Middle frontal gyrus (tissue), 1 donor: ENCODE data around the gene NMT1.

Experiments
- DNase-seq: peaks from one replicate; pipeline ENCODE4 v3.0.0-alpha.2; 2015; ENCODE audit warnings: low spot score; ENCODE audit errors: extremely low spot score

Gene NMT1

DNA sequence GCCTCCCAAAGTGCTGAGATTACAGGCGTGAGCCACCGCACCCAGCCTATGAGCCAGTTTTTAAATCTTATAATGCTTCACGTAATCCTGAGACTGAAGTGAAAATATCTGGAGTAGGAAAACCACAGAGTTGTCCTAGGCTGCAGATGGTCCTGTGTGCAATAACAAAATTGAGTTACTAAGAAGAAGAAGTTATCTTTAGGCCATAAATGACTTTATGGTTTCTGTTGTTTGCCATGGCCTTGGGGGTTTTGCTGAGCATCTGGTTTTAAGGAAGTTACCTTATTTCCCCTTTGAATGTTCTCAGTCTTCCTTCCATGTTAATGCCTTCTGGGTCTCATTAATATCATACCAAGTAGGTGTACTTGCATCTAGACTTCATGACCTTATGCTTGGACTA, 16.5 kb downstream of the NMT1 start:
- DNase-seq, result no peak

DNA sequence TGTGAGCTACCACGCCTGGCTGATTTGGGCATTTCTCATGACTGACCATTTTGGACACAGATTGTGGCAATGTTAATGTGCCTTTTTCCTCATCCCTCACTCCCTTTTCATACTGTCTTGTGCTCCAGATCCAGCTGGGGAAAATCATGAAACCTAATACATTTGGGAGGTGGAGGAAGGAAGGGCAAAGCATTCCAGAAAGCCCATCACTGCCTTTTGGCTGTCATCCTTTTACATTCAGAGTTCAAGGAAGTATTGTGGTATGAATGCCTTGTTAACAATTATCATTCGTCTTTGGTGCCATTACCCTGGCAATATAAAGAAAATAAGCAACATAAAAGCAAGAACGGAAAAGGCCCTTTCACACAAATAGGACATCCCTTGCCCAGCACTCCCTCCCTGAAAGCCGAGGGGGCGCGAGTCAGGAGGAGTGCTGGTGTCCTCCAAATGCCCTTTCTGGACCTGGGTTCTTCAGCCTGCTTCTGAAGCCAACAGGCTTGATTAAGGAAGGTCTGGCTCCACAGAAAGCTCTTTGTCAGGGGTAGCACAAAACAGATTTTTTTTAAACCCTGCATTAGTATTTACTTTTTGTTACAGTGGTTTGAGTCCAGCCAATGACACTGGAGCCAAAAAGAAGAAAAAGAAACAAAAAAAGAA, 20.1 kb downstream of the NMT1 start:
- no peak for DNase-seq

DNA sequence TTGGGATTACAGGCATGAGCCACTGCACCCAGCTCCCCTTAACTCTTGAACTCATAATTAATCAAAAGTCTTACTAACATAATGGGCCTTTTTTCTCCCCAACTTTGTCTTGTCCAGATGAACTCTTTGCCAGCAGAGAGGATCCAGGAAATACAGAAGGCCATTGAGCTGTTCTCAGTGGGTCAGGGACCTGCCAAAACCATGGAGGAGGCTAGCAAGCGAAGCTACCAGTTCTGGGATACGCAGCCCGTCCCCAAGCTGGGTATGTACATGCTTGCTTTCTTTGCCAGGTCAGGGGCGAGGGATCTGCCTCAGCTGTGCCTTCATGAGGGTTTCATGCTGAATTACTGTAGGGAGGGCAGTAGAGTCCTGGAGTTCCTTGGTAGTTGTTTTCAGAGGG, 25.3 kb downstream of the NMT1 start:
- DNase-seq, result no peak

DNA sequence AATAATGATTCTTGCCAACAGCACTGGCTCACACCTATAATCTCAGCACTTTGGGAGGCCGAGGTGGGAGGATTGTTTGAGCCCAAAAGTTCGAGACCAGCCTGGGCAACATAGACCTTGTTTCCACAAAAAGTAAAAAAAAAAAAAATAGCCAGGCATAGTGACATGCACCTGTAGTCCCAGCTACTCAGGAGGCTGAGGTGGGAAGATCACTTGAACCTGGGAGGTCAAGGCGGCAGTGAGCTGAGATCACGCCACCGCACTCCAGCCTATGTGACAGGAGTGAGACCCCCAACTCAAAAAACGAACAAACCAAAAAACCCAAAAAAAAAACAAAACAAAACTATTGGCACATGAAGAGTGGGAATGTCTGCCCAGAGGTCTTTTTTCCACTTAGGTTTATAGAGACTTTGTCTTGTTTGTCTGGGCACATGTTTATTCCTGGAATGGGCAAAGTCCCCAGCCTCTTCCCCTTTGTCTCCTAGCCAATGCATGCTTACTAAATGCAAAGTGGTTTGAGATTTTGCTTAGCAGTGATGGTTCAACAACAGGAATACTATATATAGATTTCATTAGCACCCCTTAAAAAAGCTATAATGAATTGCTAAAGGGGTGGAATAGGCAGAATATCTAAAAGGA, 25.9 kb downstream of the NMT1 start:
- no peak for DNase-seq

DNA sequence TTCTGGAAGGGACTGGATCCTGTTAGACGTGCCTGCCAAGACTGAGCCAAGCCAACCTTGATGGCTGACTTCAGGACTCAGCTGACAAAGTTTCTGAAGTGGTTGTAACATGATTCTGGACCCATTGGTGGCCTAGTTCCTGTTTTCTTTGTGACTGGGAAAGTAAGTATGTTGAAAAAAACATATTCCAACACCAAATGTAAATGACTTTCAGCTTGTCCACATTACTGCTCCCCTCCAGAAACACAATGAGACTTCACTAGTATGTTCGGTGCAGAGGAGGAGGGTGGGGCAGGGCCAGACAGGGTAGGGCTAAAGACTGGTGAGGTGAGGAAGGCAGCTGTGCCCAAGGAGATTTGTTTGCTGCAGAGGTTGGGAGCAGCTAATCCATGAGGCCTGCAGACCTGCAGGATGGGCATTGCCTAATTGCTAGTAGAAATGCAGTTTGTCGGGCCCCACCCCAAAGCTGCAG, 26.4 kb downstream of the NMT1 start:
- DNase-seq, result no peak

DNA sequence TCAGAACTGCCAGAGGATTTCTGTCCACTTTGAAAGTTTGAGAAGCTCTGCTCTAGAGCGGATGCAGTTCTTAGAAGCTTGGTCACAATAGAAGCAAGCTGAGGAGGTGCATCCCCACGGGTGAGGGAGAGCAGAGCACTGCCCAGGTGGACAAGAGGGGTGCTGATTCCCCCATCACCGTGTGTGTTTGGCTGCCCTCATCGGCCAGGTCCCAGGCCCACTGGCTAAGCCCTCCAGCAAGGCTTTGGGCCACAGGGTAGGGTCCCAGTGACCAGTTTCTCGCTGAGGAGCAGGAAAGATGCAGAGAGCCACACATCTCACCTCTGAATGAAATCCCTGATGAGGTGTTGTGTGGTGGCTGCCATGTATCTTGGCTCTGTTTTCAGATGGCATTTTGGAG, 26.9 kb downstream of the NMT1 start:
- no peak for DNase-seq

DNA sequence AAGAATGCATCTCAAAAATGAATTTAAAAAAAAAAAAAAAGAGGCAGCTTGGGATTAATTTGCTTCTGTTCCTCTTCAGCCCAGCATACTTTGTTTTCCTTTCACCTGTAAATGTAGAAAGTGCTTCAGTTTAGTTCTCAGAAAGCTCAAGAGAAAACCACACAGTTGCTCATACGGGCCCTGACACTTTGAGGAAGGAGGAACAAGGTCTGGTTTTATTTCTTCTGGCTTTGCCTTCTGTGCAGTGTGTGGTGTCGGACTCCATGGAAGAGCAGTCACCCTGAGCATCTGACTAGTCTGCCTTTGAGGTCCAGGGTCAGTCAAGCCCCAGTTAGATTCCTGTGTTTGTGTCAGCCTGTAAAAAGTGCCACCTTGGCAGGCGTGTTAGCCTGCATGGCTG, 27.6 kb downstream of the NMT1 start:
- DNase-seq, result no peak

DNA sequence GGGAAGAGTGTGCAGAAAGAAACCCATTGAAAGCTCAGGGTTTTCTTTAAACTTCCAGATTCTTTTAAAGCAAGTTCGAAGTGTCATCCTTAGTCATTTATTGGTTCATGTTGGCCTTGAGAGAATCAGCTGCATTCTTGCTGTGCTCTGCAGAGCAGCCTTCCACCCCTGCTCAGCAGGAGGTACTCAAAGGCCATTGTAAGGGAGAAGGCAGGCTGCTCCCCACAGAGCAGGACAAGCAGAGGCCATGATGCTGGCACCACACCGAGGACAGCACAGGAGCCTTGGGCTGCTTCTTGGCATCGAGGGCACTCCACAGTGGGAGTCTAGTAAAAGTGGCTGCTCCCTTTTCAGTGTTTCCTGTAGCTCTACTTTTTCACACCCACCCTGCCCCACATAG, 29.6 kb downstream of the NMT1 start:
- DNase-seq, result no peak

DNA sequence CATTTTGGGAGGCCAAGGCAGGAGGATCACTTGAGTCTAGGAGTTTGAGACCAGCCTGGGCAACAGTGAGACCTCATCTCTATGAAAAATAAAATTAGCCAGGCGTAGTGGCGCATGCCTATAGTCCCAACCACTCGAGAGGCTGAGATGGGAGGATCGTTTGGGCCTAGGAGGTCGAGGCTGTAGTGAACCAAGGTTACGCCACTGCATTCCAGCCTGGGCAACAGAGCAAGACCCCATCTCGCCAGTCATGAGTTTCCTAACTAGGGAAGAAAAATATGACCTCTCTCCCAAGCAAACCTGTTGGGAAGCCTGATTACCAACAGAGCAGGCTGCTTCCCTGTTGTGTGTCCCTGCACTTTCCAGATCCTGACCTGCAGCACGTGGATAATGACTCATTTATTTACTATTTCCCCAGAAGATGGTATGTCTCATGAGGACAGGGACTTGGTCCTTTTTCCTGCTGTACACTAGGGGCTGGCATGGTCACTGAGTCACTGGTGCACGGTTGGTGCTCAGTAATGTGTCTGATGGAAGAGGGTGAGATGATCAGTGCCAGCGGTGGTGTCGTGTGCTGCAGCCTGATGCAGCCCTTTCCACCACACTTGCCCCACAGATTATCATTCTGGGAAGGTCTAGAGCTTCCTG, 30.8 kb downstream of the NMT1 start:
- DNase-seq, result no peak

DNA sequence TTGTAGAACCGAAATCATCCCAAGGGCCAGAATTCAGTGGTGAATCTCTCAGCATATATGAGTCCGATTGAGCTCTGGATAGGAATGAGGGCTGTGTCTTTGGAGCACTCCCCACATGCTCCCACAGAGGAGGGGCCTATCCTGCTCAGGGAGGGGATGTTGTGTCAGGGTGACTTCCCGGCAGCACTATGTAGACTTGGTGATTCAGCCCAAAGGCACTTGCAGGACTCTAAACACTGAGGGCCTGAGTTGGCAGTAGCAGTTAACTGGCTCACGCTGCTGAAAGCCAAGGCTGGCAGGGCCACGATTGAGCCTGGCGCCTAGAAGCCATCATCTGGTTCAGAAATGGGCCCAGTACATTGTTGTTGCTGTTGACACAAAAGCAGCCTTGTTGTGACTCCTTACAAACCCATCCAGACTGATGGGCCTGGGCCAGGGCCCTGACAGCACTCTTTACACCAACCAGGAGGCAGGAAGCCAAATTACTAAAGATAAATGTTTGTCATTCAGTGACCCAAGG, 31.9 kb downstream of the NMT1 start:
- DNase-seq, result peak; percentile 83

DNA sequence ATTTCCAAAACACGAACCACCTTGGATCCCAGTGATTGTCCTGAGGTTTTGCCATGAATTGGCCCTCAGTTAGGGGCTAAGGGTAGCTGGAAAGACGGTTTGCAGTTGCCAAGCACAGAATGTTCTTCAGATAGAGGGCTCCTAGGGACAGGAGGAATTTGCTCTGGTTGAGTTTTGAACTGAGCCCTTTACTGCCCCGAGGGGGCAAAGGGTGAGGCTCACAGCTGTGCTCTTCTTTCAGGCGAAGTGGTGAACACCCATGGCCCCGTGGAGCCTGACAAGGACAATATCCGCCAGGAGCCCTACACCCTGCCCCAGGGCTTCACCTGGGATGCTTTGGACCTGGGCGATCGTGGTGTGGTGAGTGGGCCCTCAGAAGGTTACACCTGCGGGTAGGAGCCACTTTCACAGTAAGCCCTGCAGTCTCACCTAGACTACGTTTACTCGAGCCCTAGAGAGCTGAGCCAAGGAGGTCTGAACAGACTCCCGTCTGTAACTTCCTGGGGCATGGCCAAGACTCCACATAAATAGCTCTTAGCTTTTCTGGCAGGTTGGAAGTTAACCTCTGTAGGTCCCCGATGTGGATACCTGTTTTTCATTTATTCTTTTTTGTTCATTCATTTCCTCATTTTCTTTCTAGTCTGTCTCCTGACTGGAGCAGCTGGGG, 32.5 kb downstream of the NMT1 start:
- no peak for DNase-seq

DNA sequence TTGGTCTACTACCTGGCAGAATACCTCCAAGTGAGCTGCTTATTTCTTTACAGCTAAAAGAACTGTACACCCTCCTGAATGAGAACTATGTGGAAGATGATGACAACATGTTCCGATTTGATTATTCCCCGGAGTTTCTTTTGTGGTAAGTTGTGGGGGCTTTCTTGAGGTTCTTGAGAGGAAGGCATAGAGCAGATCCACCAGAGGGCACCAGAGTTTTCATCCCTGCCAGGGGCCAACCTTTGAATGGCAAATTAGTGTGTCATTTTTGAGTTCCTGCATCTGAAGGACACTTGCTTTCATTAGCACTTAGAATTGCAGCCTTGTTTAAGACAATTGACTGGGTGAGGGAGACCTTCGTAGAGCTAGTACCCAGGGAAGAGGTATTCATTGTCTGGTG, 35.0 kb downstream of the NMT1 start:
- DNase-seq, result no peak

DNA sequence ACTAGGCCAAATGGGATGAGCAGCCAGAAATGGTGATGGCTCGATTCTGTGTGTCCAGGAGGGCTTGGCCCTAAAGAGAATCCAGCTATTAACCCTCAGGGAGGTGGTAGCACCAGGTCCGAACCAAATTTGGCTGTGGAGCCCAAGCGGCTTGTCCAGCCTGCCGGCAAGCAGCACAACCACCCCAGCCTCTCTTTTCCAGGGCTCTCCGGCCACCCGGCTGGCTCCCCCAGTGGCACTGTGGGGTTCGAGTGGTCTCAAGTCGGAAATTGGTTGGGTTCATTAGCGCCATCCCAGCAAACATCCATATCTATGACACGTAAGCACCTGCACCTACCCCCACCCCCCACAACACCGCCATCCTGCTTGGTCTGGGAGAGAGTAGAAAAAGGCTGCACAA, 35.8 kb downstream of the NMT1 start:
- no peak for DNase-seq

DNA sequence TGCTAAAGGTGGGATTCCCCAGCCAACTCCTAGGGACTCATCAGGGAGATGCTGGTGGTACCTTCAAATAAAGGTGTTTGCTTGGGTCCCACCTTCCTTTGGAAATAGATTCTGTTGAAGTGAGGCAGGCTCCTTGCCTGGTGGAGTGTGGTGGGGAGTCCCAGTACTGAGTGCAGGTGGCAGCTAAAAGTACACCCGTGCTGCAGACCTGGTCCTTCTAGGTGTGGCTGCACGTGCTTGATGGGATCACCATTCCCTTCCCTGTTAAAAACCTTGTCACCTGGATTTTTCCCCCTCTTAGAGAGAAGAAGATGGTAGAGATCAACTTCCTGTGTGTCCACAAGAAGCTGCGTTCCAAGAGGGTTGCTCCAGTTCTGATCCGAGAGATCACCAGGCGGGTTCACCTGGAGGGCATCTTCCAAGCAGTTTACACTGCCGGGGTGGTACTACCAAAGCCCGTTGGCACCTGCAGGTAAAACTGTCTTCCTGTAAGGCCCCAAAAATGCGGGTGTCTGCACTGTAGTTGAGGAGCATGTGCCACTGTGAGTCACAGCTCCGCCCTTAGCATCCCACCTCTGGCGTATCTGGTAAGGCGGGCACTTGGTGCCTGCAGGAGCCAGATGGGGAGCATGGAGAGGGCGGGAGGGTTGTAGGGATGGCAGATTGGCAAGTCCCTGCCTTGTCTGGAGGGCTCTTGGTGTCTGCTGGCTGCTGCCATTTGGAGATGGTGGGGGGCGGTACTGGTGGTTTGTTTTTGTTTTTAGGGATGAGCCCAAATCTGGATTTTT, 37.2 kb downstream of the NMT1 start:
- no peak for DNase-seq

DNA sequence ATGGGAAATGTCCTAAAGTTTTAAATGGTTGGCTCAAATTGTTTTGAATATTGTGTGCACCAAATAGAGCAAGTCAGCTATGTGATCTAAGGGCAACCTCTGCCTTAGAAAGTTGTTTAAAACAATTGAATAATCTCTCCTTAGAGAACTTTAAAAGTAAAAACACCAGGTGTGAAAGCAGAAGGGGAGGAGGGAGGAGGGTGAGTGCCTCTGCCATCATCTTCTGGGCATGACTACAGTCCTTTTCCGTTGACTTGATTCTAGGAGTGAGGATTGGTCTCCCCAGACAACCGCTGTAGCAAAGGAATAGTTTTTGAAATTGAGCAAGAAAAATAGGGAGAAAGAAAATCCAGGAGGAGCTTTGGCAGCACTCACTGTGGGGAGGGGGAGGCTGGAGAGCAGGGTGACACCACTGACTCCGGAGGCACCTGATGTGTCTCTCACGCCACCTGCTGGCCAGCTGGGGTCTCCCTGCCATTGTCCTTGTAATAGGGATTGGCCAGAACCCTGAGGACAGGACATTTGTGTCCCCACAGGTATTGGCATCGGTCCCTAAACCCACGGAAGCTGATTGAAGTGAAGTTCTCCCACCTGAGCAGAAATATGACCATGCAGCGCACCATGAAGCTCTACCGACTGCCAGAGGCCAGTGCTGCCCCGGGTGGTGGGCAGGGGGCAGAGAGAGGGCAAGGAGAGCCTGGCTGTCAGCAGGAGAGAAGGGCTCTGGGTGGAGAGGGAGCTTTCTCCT, 37.9 kb downstream of the NMT1 start:
- DNase-seq, result no peak

DNA sequence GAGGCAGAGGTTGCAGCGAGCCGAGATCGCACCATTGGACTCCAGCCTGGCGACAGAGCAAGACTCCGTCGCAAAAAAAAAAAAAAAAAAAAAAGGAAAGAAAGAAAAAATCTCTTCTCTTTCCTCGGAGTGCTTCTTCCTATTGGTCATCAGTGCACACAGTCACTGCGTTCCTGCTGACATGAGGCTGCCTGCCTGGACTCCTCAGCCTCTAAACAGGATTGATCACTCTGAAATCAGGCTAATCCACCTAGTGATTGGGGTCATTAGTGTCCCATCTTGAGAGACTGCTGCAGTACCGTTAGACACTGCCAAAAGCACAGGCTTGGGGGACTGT, 40.4 kb downstream of the NMT1 start:
- no peak for DNase-seq

DNA sequence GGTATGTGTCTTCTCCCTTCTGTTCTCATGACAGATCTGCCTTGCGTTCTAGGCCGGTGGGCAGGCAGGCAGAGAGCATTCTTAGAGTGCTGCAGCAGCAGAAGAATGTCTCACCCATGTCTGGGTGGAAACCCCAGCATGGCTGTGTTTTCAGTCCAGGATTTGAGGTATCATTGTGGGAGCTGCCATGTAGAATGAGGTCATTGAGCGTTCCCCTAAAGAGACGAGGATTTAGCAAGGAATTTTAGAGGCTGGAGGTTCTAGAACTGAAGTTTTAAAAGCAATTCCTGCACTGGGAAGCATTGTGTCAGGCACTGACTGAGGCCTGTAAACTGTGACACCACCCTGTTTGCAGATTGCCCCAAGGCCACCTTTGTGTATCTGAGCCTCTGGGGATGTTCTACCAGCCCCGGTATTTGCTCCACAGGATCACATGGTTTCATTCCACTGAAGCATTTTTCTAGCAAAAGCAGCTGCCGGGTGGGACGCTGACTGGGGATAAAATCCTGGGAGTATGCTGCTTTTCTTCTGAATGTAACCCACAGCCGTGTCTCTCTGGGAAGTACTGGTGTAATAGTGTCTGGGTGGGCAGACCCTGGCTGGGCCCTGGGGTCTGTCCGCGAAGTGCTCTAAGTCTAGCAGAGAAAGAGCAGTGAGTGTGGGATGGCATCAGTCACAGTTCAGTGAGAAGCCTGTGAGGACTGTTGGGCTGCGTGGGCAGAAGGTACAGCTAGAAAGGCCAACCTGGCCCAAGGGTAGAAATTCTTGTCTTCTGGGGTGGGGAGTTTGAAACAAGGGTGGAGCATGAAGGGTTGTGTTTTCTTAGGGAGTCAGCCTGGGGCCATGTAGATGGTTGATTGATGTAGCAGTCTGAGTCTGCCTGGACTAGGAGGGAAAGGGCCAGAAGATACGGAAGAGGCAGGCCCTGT, 41.0 kb downstream of the NMT1 start:
- no peak for DNase-seq

DNA sequence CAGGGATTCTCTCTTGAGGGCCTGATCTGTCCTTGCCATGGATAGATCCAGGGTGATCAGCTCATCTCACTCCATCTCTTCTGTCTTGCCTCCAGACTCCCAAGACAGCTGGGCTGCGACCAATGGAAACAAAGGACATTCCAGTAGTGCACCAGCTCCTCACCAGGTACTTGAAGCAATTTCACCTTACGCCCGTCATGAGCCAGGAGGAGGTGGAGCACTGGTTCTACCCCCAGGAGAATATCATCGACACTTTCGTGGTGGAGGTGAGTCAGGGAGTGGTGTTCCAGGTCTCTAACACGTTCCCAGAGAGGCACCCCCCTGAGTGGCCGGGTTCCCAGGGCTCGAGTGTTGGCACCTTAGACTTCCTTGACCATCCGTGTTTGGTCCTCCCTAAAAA, 41.7 kb downstream of the NMT1 start:
- DNase-seq, result no peak

DNA sequence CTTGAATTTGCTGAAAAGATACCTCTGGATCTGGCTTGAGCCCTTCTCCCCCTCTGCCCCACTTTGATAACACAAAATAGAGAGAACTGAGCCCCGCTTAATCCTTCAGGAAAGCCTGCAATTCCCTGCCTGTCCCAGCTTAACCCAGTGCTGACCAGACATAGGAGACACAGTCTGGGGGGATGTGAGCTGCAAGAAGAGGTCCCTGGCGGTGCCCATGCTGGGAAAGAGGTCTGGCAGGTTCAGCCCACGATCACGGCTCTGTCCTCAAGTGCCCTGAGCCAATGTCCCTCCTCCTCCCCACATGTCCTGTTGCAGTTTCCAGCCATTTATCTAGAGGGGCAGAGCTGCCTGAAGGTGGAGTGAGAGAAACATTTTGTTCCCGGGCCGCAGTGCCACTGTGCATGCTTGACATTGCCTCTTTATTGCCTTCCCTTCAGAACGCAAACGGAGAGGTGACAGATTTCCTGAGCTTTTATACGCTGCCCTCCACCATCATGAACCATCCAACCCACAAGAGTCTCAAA, 42.2 kb downstream of the NMT1 start:
- DNase-seq, result no peak
